ENCODE measurements around the gene MARCHF6.
"Not testable (repeated sequence)": the region's sequence is repeated elsewhere in the genome, so short reads cannot be mapped to it uniquely, and the experiment has no call there.

MARCHF6 gene

DNA sequence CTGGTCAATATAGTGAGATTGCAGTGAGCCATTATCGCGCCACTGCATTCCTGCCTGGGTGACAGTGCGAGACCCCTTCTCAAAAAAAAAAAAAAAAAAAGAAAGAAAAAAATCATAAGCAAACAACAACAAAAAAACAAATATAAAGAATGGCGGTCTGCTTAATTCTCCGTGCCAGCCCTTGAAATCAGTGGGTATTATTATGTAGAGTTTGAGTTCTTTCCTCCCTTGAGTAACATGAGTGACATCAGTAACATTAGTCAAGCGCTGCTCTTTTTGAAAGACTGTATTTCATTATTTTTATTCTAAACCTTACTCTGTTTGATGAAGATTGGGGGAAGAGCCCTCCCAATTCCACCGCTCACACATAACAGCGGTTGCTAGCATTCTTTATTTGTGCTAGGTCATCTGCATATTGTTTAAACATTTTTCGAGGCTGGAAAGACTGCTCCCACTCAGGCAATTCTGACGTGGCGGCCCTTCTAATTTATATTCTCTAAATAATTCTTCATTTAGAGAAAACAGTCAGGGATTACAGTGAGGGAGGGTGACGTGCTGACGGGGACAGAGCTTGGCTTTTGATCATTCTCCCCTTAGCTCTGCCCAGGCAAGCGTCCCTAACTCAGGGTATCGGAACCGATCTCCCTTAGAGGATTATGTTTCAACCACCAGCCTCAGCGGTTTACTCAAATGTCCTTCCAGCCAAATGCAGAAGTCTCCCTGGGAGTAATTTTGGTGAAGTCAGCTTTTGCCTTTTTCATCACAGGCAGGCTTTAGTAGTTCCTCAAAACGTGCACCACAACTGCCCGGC lies 860 bp upstream of the MARCHF6 start:
- no peak for DNase-seq

DNA sequence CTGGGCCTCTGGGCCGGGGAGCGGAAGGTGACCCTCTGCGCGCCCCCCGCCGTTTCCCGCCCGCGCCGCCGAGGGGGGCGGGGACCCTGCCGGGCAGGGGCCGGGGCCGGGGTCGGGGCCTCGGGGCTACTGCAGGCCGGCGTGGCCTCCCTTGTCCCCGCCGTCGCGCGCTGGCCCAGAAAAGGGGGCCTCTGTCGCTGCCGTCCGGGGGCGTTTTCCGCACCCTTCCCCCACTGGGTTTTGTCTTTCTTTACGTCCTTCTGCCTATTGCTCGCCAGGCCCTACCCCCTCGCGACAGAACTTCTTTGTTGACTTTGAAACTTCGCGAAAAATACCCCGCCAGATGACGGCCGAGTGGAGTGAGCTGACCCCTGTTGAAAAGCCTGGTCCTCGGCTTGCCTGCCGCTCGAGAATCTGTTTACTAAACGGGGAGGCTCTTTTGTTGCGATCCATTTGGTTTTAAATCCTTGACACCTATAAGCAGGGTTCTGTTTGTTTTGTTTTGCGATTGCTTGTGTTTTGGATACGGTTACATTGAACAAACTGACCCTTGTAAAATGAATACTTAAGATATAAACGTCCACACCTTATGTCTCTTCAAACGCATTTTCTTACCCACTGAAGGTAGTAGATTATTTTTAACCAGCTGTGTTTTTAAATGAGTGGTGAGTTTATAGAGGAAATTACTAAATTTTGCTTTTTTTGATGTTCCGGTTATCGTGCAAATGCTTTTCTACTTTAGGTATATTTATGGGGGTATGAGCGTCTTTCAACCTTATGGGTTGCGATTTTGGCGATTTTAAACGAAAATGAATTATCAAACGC lies 765 bp downstream of the MARCHF6 start:
- DNase-seq, result peak; percentile 45

DNA sequence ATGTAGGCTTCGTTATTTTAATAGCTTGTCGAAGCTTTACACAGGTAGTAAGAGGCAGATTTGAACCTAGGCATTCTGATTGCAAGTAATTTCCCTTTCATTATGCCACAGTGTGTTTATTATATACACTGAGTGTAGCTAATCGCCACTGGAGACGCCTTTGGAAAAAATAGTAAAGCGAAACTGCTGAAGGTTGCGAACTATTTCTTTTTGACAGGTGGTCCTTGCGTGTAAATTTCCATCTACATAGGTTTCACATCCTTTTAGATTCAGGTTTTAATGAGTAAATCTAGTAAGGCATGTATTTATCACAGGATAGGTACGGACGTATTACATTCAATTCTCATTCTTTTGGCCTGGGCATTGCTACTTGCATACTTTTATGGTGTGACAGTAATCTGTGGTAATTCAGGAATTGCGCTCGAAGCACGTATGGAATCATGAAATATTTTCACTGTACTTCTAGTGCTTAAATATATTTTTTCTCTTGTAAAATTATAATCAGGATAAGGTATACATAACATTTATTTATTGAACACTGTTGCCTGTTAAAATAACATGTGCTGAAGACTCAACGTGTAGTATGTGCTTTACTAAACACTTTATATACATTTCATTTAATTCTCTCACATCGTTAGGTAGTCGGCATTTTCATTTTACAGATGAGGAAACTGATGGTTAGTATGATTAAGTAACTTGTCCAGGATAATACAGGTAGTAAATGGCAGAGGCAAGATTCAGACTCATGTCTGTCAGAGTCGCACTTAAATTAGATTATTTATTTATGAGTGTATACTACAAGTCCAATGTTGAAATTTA lies 1.8 kb downstream of the MARCHF6 start:
- no peak for DNase-seq

DNA sequence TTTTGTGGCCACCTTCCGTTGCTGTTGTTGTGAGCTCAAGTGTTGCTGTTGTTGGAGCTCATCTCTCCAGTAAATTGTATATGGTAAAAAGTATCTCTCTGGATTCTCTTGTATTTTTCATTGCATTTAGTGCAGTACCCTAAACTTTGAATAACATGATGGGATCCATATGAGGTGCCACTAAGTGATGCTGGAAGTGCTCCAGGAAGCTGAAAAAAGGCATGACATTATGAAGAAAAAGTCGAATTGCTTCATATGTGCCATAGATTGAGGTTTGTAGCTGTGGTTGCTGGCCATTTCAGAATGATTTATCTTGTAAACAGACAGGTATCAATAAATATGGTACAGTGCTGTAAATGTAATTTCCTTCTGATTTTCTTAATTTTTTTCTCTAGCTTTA lies 5.5 kb downstream of the MARCHF6 start:
- DNase-seq, result no peak

DNA sequence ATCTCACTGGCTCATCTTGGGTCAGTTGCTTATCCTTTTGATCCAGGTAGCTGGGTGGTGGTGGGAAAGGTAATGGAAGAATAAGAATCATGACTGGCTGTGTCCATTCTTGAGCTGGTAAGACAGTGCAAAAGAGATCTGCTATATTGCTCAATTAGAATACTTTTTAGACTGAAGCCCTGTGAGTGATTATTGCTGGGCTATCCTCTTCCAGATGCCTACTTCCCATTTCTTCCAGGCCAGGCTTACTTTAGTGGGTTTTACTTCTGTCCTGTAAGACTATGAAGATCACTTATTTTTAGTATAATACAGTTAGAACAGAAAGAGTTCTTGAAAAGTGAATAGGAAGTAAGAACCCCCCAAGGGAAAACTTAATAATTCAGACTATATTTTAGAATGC lies 7.2 kb downstream of the MARCHF6 start:
- DNase-seq, result no peak

DNA sequence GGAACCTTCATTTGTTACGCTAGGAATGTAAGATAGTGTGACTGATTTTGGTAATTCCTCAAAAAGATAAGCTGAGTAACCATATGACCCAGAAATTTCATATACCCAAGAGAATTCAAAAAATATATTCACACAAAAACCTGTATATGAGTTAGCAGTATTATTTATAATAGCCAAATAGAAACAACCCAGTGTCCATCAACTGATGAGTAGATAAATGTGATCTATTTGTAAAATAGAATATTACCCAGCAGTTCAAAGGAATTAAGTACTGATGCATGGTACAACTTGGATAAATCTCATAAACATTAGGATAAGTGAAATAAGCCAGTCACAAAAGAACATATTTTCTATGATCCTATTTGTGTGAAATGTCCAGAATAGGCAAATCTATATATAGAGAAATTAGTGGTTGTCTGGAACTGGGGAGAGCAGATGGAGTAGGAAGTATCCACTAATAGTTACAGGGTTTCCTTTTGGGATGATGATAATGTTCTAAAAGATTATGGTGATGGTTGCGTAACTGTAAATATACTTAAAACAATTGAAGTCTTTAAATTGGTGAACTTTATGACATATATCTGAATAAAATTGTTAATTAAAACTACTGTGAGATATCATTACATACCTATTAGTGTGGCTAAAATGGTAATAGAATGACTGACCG lies 10.2 kb downstream of the MARCHF6 start:
- no peak for DNase-seq

DNA sequence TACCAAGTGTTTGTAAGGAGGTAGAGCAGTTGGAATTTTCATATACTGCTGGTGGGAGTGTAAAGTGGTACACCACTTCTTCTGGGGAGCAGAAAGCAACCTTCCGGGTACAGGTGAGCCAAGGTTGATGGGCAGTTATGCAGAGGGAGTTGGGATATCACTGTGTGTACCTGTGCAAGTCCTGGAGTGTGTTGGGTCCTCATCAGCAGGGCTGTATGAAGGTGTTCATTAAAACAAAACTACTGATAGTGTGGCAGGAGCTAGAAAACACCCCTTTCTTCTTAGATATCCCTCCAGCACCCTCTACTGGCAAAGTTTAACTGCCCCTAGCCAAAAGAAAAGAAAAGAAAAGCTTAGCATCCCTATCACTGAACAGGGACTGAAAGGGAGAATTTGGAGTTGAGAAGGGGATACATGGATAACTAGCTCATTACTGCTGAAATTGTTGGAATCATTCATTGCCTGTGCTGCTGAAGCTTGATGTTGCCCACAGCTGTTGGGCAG lies 10.7 kb downstream of the MARCHF6 start:
- DNase-seq, result no peak

DNA sequence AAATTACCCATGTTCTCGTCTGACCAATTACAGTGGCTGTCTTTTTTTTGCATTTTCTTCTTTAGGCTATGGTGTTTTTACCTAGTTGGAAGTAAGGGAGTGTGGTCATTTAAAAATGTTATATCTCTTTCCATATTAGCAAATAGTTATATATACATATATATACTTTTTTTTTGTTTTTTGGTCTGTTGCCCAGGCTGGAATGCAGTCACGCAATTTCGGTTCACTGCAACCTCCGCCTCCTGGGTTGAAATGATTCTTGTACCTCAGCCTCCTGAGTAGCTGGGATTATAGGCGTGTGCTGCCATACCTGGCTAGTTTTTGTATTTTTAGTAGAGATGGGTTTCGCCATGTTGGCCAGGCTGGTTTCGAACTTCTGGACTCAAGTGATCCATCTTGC lies 12.3 kb downstream of the MARCHF6 start:
- DNase-seq, result no peak

DNA sequence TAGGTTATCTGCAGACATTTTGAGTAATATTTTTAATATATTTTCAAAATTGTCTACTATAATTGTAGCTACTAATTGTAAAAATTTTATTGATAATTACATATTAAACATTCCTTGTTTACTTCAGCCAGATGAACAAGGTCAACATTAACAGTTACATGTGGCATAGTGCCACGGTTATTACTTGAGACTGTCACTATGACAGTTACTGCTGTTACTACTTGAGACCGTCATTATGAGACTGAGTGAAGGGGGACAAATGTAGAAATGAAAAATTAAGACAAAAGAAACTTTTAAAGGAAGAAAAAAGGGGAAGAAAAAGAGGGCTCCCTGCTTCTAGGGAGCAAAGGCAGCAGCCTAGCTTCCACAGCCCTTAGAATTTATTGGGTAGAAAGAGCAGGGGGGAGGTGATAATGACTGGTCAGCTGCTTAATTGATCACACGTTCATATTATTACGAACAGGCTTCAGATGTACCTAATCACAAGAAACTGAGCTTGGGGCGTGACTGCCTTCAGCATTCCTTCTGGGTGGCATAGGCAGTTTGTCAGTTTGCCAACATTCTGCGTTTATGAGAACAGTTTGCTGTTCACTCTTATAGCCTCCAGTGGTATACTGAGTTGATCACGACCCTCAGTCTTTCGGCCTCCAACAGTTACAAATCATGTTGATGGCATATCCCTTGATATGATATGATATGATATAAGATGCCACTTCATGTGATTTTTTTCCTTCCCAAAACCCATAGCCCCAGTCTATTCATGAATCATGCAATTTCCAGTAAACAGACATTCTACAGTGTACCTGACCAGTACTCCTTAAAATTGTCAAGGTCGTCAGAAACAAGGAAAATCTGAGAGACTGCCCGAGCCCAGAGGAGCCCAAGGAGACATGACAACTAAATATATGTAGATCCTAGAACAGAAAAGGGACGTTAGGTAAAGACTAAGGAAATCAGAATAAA lies 13.1 kb downstream of the MARCHF6 start:
- no peak for DNase-seq

DNA sequence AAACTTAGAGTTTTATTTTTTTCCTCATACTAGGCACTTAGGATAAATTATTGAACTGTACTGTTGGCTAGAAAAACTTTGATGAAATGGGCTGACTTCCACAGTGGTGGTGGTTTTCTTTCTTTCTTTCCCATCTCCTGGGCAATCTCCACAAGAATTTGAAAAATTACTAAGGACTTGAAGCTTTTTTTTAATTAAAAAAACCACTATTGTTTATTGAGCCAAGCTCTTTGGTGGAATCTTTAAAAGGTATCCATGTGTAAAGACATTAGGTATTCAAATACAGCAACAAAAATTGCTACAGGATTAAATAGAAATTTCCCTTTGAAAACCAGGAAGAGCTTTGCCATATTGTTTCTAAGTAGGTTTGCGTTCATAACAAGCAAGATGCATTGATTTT lies 14.1 kb downstream of the MARCHF6 start:
- no peak for DNase-seq

DNA sequence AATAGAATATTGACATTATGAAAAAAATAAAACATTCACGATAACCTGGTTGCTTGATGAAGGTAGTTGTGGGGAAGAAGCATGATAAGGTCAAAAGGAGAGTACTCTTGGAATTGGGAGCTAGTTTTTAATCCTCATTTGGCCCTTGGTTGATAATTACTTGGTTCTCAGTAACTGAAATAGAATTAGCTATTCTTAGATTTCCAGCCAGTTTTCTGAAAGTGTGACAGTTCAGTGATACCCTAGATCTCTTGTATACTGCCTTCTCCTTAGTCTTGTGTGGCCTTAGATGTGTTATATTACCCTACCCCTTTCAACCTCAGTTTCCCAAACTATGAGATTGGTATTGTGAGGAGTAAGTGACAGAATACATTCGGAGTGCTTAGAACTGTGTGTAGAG lies 17.4 kb downstream of the MARCHF6 start:
- DNase-seq, result no peak

DNA sequence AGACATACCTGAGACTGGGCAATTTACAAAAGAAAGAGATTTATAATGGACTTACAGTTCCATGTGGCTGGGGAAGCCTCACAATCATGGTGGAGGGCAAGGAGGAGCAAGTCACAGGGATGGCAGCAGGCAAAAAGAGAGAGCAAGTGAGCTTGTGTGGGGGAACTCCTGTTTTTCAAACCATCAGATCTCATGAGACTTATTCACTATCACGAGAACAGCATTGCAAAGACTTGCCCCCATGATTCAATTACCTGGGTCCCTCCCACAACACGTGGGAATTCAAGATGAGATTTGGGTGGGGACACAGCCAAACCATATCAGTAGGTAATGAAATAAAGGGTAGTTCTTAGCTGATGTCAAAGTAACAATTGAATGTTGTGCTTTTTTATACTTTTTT lies 17.9 kb downstream of the MARCHF6 start:
- DNase-seq, result not testable (repeated sequence)

DNA sequence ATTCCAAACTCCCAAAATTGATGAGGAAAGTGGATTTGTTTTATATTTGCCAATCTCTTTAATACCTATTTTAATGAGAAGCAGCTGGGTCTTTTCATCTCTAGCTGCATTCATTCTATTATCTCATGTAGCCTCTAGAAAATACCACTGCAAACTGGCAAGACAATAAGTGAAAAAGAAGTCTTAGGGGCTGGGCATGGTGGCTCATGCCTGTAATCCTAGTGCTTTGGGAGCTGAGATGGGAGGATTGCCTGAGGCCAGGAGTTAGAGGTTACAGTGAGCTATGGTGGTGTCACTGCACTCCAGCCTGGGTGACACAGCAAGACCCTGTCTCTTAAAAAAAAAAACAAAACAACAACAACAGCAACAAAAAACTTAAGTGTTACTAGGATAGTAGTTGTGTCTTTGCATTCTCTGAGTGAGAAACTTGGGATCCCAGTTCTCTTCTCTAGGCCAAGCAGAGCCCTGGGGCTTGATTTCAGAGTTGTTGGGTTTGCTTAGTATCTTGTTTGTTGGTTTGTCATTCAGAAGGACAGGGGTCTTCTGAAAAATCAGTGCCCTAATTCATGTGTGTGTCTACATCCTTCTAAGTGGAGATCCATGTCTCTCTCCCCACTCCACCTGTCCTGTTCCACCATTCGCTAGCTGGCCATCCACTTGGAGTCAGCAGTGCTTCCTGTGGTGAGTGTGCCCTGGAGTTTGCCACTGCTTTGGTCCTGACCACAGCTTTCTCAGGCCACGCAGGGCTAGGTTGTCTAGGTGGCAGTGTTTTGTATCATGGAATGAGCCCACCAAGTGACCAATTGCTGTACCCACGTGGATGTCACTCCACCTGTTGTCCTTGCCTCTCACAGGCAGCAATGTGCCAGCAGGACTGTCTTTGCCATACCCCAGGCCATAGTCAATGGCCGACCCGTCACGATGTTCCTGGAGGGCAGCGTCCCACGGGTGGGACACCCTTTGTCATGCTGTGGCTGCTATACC lies 19.5 kb downstream of the MARCHF6 start:
- no peak for DNase-seq

DNA sequence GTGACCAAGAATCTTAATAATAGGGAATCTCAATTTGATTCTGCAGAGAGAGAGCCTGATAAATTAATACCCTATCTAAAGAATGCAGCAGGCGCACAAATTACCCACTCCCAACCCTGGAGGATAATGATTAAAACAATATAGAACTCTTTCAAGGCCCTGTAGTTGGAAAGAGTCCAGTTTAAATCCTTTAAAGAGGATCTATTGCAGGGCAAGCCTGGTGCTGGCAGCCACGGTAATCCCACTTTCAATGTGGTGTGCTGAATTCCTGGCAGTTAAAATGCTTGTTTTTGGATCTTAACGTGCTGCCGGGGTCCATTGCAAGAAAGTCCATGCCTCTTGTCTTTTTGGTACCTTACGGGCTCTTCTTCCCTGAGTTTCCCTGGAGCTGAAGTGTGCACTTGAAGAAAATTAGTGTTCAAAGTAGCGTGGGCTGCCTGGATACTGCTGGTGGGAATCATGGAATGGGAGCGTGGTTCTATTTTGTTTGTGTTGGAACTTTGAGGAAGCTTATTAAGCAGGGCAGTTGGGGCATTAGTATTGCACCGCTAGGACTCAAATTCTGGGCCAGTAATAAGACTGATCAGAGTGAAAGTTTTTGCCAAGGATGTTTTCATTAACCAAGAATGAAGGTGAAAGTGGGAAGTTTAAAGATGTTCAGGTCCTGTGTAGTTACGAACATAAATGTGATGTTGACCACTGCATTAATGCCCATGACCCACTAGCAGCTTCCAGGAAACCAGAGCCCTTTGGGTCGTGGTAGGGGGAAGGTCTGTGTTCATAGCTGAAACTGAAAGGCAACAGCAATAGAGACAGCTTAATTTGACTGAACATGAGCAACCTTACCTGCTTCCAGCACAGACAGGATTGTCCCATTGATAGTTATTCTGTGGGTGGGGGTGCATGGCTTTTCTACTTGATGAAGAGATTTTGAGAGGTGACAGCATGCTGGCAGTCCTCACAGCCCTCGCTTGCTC lies 20.8 kb downstream of the MARCHF6 start:
- no peak for DNase-seq

DNA sequence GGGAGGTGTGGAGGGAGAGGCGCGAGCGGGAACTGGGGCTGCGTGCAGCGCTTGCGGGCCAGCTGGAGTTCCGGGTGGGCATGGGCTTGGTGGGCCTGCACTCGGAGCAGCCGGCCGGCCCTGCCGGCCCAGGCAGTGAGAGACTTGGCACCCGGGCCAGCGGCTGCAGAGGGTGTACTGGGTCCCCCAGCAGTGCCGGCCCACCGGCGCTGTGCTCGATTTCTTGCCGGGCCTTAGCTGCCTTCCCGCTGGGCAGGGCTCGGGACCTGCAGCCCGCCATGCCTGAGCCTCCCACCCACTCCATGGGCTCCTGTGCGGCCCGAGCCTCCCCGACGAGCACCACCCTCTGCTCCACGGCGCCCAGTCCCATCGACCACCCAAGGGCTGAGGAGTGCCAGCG lies 21.7 kb downstream of the MARCHF6 start:
- not testable (repeated sequence) for DNase-seq

DNA sequence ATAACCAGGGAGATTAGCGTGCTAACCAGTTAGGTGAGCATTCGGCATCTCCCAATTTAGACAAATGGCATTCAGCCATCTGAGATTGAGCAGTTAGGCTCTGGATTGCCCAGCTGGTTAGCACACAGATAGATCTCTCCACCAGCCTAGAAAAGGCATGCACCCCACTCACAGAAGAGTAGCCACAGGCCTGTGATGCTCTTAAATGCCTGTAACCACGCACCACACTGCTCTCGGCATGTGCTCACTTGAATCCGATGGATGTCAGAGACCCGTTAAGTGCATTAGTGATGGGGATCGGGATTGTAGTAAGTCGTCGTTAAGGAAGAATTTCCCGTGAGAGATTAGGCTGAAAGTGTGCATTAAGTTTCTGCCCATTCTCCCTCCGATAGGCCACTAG lies 23.0 kb downstream of the MARCHF6 start:
- no peak for DNase-seq

DNA sequence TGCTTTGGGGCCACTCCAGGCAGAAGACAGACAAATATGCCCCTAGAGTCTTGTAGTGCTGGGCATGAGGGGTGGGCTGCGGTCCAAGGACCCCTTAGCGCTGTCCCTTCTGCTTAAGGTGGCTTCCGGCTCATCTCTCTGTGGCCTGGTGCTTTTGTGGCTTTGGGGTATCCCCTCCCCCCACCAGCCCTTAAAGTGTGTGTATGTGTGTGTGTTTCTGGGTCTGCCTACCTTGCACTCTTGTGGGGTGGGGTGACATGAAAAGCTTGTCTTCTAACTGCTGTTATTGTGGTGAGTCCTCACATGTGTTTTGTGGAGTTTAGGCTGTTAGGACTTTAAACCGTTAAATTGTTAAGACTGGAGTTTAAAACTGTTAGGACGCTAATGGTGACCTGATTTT lies 23.6 kb downstream of the MARCHF6 start:
- DNase-seq, result no peak

DNA sequence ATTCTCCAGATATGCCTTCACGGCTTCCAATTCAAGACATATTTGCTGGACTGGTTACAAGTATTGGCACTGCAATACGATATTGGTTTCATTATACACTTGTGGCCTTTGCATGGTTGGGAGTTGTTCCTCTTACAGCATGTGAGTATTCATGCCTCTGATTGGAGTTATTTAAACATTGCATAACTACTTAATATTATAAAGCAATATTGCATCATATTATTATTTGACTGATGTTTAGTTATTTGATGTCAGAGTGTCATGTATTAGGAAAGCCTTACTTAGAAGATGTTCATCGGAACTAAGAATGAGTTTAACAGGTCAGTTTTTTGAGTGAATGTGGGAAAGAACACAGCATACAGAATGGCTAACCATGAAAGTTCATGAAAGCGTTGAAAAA lies 28.3 kb downstream of the MARCHF6 start:
- DNase-seq, result no peak

DNA sequence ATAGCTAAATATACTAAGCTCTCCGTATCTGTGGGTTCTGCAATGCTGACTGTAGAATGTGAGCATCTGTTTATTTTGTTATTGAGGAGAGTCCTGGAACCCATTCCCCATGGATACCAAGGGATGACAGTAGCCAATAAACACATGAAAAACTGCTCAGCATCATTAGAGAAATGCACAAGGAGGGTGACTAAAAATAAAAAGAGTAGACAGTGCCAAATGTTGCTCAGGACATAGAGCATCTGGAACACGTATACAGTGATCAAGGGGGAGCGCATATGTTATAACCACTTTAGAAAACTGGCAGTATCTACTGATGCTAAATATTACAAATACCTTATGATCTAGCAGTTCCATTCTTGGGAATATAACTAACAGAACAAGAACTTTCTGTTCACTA lies 31.0 kb downstream of the MARCHF6 start:
- no peak for DNase-seq
